ENCODE data around the gene MCM7. TPM values are rescaled to one million over a fixed set of nuclear protein-coding genes. Genes with fewer than 3 reads are reported as not detected.

Gene MCM7
- total and polyA plus RNA-seq, 2 of the 13 experiments (the other 11 are each of a cell fraction or from before 2014, with no cell fraction given), result 84.5 to 214 TPM

GRCh38 chr7:100126931-100127865 is 26.0 kb upstream of the MCM7 start, which contains the start of gene MBLAC1 (continued):
- TF ChIP-seq TCF7 (IDR thresholded peaks at IDR 0.05; ENCODE audit: low read depth) (no peak), ZNF317 (CRISPR knock-in tag; IDR thresholded peaks at IDR 0.05) (peak; percentile 65; the same call in 1 of the 2 replicates), ZBTB26 (CRISPR knock-in tag; IDR thresholded peaks at IDR 0.05; ENCODE audit: borderline replicate concordance) (0 out of 2 replicates have a peak, but pooled peaks have one; percentile 47), FOSL1 (CRISPR knock-in tag; IDR thresholded peaks at IDR 0.05; ENCODE audit: borderline replicate concordance) (no peak), PREB (CRISPR knock-in tag; IDR thresholded peaks at IDR 0.05) (no peak), MAZ (IDR thresholded peaks at IDR 0.05; ENCODE audit: borderline replicate concordance, low read depth, low read length) (peak; percentile 87), MAZ (CRISPR knock-in tag; IDR thresholded peaks at IDR 0.05; ENCODE audit: low read depth) (0 out of 2 replicates have a peak, but pooled peaks have one; percentile 49), GABPA (IDR thresholded peaks at IDR 0.05; ENCODE audit: low read depth, low read length) (no peak), GABPA (CRISPR knock-in tag; IDR thresholded peaks at IDR 0.05; ENCODE audit: low read depth) (no peak), BRD4 (CRISPR knock-in tag; IDR thresholded peaks at IDR 0.05) (peak; percentile 61), ERF (CRISPR knock-in tag; IDR thresholded peaks at IDR 0.05) (0 out of 2 replicates have a peak, but pooled peaks have one; percentile 51), ZNF564 (CRISPR knock-in tag; IDR thresholded peaks at IDR 0.05) (no peak; the same call in 1 of the 2 replicates), TBP (CRISPR knock-in tag; IDR thresholded peaks at IDR 0.05) (peak; percentile 42; the same call in 1 of the 2 replicates), ATF7 (IDR thresholded peaks at IDR 0.05) (peak; percentile 40), ATF7 (CRISPR knock-in tag; IDR thresholded peaks at IDR 0.05) (no peak; the same call in 1 of the 2 replicates), CCDC6 (CRISPR knock-in tag; IDR thresholded peaks at IDR 0.05) (no peak), ZNF550 (CRISPR knock-in tag; IDR thresholded peaks at IDR 0.05; ENCODE audit: borderline replicate concordance) (0 out of 2 replicates have a peak, but pooled peaks have one; percentile 22), ZBTB33 (CRISPR knock-in tag; IDR thresholded peaks at IDR 0.05) (no peak), CEBPG (CRISPR knock-in tag; IDR thresholded peaks at IDR 0.05) (0 out of 2 replicates have a peak, but pooled peaks have one; percentile 10), ZNF430 (CRISPR knock-in tag; IDR thresholded peaks at IDR 0.05) (peak; percentile 13), ARHGAP35 (CRISPR knock-in tag; IDR thresholded peaks at IDR 0.05; ENCODE audit: borderline replicate concordance) (peak; percentile 12), RBAK (CRISPR knock-in tag; IDR thresholded peaks at IDR 0.05) (no peak)

Measured in HepG2 (cell line).